Body of pancreas (tissue), 4 donors: ENCODE measurements around the gene LTB. TPM values are rescaled to one million over a fixed set of nuclear protein-coding genes. Genes with fewer than 3 reads are reported as not detected.

Experiments used
- ATAC-seq: fragments of 150-250 bp; one replicate; pipeline ENCODE4 v1.9.1; 2016
- DNase-seq, 4 donors: peaks; one replicate each; pipeline ENCODE4 v3.0.0-alpha.2; 2019
- H3K27ac ChIP-seq, 4 donors: fragments of 200-600 bp; sonication (generic); 1 replicate in 3 of 4; 2 replicates in 1 of 4; pipeline versions ENCODE4 v1.5.1 to v1.6.1; 2016 to 2019; ENCODE audit warnings: mild to moderate bottlenecking in 1 of 4, mixed read lengths in 1 of 4, moderate library complexity in 1 of 4
- H3K27me3 ChIP-seq, 2 donors: fragments of 200-600 bp; sonication (generic); one replicate each; pipeline ENCODE4 v1.6.0; 2016; ENCODE audit warnings: mild to moderate bottlenecking in 1 of 2
- H3K36me3 ChIP-seq, 2 donors: fragments of 200-600 bp; sonication (generic); replicated peaks in 1 of 2; 2 replicates each; pipeline ENCODE4 v1.5.1; 2016; ENCODE audit warnings: low read depth in 2 of 2; ENCODE audit not compliant: insufficient read depth in 1 of 2
- H3K4me1 ChIP-seq: fragments of 200-600 bp; sonication (generic); one replicate; pipeline ENCODE4 v1.6.0; 2016
- H3K4me3 ChIP-seq, 2 donors: fragments of 200-600 bp; sonication (generic); 1 replicate in 1 of 2; 2 replicates in 1 of 2; pipeline ENCODE4 v1.5.1; 2016 to 2019
- H3K9me3 ChIP-seq, 3 donors: fragments of 200-600 bp; sonication (generic); 1 replicate in 2 of 3; 2 replicates in 1 of 3; pipeline ENCODE4 v1.5.1; 2016
- POLR2A ChIP-seq, 3 donors: fragments of 450-650 bp; IDR thresholded peaks; one replicate each; pipeline ENCODE4 v1.6.1; 2016; ENCODE audit warnings: antibody characterized with exemption in 3 of 3, mild to moderate bottlenecking in 2 of 3
- WGBS, 2 donors: methylation state at CpG; one replicate each; pipeline ENCODE4 v1.1.5; 2017; 5-methylcytosine and 5-hydroxymethylcytosine counted together
- intact Hi-C: fragments of 100-400 bp; cut with DNase I; formaldehyde crosslinking; loops from one replicate; pipeline ENCODE4 v1.15.1; 2023
- total RNA-seq, 2 donors: library from RNA; depleted of rRNA; stranded (reverse); fragments of >200 nt; gene quantifications; one replicate each; pipeline ENCODE4 v1.1.0, GENCODE V29; 2016
- TF ChIP-seq, protein P1 (sequence below), 7 experiments: fragments of 450-650 bp in 4 of 7; fragments of 200-600 bp in 3 of 7; sonication (generic) in 3 of 7; IDR thresholded peaks; one replicate each; pipeline ENCODE4 v1.5.1; 2016 to 2019; ENCODE audit warnings: antibody characterized with exemption in 7 of 7

LTB gene
- total RNA-seq, 2 donors from 2014 or later: 0.78 TPM; not detected in 1

GRCh38 chr6:31544676-31545075, 37.5 kb downstream of the LTB start:
- ATAC-seq (no peak), DNase-seq (no peak)
- Histone ChIP-seq H3K4me3 (no peak overlapping the region), H3K36me3 (no peaks in the 10 kb centered on the region), H3K27ac (no peak overlapping the region), H3K9me3 (no peaks in the 10 kb centered on the region), H3K4me1 (peaks cover 41% of the 10 kb centered on the region), H3K27me3 (no peaks in the 10 kb centered on the region)
- TF ChIP-seq, protein P1, sequence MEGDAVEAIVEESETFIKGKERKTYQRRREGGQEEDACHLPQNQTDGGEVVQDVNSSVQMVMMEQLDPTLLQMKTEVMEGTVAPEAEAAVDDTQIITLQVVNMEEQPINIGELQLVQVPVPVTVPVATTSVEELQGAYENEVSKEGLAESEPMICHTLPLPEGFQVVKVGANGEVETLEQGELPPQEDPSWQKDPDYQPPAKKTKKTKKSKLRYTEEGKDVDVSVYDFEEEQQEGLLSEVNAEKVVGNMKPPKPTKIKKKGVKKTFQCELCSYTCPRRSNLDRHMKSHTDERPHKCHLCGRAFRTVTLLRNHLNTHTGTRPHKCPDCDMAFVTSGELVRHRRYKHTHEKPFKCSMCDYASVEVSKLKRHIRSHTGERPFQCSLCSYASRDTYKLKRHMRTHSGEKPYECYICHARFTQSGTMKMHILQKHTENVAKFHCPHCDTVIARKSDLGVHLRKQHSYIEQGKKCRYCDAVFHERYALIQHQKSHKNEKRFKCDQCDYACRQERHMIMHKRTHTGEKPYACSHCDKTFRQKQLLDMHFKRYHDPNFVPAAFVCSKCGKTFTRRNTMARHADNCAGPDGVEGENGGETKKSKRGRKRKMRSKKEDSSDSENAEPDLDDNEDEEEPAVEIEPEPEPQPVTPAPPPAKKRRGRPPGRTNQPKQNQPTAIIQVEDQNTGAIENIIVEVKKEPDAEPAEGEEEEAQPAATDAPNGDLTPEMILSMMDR (IDR thresholded peaks at IDR 0.05): no peak
- no peak for TF ChIP-seq POLR2A (IDR thresholded peaks at IDR 0.05)
- WGBS, 2 donors: 59 to 61% methylated on average over 2 of the region's 2 CpGs
- intact Hi-C loops: loop anchor here (5.0 kb wide), 1 partner anchor 53 kb away; no protein-coding TSS in a partner anchor

DNA sequence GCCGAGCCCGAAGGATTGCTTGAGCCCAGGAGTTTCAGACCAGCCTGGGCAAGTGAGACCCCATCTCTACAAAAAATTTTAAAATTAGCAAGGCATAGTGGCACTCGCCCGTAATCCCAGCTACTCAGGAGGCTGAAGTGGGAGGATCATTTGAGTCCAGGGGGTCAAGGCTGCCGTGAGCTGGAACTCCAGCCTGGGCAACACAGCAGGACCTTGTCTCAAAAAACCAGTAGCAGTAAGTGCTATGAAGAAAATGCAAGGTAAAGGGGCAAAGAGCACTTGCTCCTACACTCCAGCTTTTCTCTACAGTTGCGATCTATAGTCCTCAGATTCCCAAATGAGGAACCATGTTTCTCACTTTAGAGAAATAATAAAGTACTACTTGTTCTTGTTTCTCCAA, 38.6 kb downstream of the LTB start:
- no peaks in the 10 kb centered on the region for H3K9me3 ChIP-seq
- H3K4me1 ChIP-seq: peaks cover 45% of the 10 kb centered on the region
- 89 to 93% methylated on average over 6 of the region's 6 CpGs for WGBS, 2 donors
- TF ChIP-seq, protein P1 (IDR thresholded peaks at IDR 0.05): no peak
- no peak for TF ChIP-seq POLR2A (IDR thresholded peaks at IDR 0.05)
- intact Hi-C loops: no loop called here
- H3K27ac ChIP-seq: no peak overlapping the region
- ATAC-seq (no peak), DNase-seq (no peak)
- no peaks in the 10 kb centered on the region for H3K27me3 ChIP-seq
- H3K4me3 ChIP-seq: no peak overlapping the region
- peaks cover 0 to under 1% of the 10 kb centered on the region in 2 donors for H3K36me3 ChIP-seq

GRCh38 chr6:31541658-31542521, 40.3 kb downstream of the LTB start, which contains the start of gene DDX39B:
Gene DDX39B (minus strand): TSS chr6:31542003. CDS start chr6:31540532, 1,471 bp downstream.
- DNase-seq: peak; percentile 95 to 98 (median 96)
- Histone ChIP-seq H3K27ac (peak within 1 kb of the TSS; percentile 93 to 98 (median 94)), H3K9me3 (no peaks in the 10 kb centered on the region), H3K36me3 (peaks cover 0 to 9% of the 10 kb centered on the region in 2 donors), H3K27me3 (no peaks in the 10 kb centered on the region), H3K4me1 (peaks cover 39% of the 10 kb centered on the region), H3K4me3 (peak within 1 kb of the TSS; percentile 78 to 88)
- ATAC-seq: peak; percentile 93
- intact Hi-C loops: no loop called here
- 0 to 1% methylated on average over 41 to 42 of the region's 43 CpGs for whole genome bisulfite sequencing, 2 donors
- TF ChIP-seq, protein P1 (IDR thresholded peaks at IDR 0.05): peak in 2 of 7 experiments; percentile 10 to 18
- peak; percentile 64 to 96 (median 94) for TF ChIP-seq POLR2A (IDR thresholded peaks at IDR 0.05)

GRCh38 chr6:31541059-31541657, 41.1 kb downstream of the LTB start:
- ATAC-seq (no peak), DNase-seq (peak; percentile 33 to 61 (median 56))
- peak overlapping the region; percentile 93 to 98 (median 94) for H3K27ac ChIP-seq
- TF ChIP-seq, protein P1 (IDR thresholded peaks at IDR 0.05): no peak
- no peak for TF ChIP-seq POLR2A (IDR thresholded peaks at IDR 0.05)
- H3K4me1 ChIP-seq: peaks cover 34% of the 10 kb centered on the region
- peaks cover 3 to 16% of the 10 kb centered on the region in 2 donors for H3K36me3 ChIP-seq
- H3K27me3 ChIP-seq: no peaks in the 10 kb centered on the region
- intact Hi-C loops: no loop called here
- WGBS, 2 donors: 0 to 1% methylated on average over 21 of the region's 21 CpGs
- no peaks in the 10 kb centered on the region for H3K9me3 ChIP-seq
- H3K4me3 ChIP-seq: peak overlapping the region; percentile 78 to 88
